Spleen (tissue), 11 donors: ENCODE data around the gene XPC. TPM values are rescaled to one million over a fixed set of nuclear protein-coding genes. Genes with fewer than 3 reads are reported as not detected.

Source experiments
- DNase-seq: peaks from one replicate; pipeline ENCODE4 v3.0.0-alpha.2; 2020
- H3K27ac ChIP-seq, 8 donors: fragments of 200-600 bp; sonication (generic) in 7 of 8; 1 replicate in 4 of 8; 2 replicates in 4 of 8; pipeline versions ENCODE4 v1.5.0 to v1.8.0; 2016 to 2021; ENCODE audit warnings: inconsistent platforms in 4 of 8, mild to moderate bottlenecking in 4 of 8, moderate library complexity in 1 of 8
- H3K27me3 ChIP-seq, 7 donors: fragments of 200-600 bp; sonication (generic) in 6 of 7; replicated peaks in 1 of 7; 1 replicate in 4 of 7; 2 replicates in 3 of 7; pipeline versions ENCODE4 v1.5.0 to v1.8.0; 2016 to 2021; ENCODE audit warnings: inconsistent platforms in 3 of 7, mild to moderate bottlenecking in 1 of 7
- H3K36me3 ChIP-seq, 6 donors: fragments of 200-600 bp; sonication (generic) in 5 of 6; 1 replicate in 4 of 6; 2 replicates in 2 of 6; pipeline versions ENCODE4 v1.5.0 to v1.8.0; 2016 to 2021; ENCODE audit warnings: inconsistent platforms in 2 of 6
- H3K4me1 ChIP-seq, 6 donors: fragments of 200-600 bp; sonication (generic) in 5 of 6; 1 replicate in 3 of 6; 2 replicates in 3 of 6; pipeline versions ENCODE4 v1.5.0 to v1.8.0; 2016 to 2021; ENCODE audit warnings: inconsistent platforms in 3 of 6
- H3K4me3 ChIP-seq, 8 donors: fragments of 200-600 bp; sonication (generic) in 7 of 8; 1 replicate in 4 of 8; 2 replicates in 4 of 8; pipeline versions ENCODE4 v1.5.0 to v1.8.0; 2016 to 2021; ENCODE audit warnings: inconsistent platforms in 4 of 8, mild to moderate bottlenecking in 4 of 8, moderate library complexity in 2 of 8
- H3K9me3 ChIP-seq, 8 donors: fragments of 200-600 bp; sonication (generic) in 7 of 8; 1 replicate in 4 of 8; 2 replicates in 4 of 8; pipeline versions ENCODE4 v1.5.0 to v1.8.0; 2016 to 2021; ENCODE audit warnings: inconsistent platforms in 4 of 8
- POLR2A ChIP-seq, 3 donors: fragments of 450-650 bp; IDR thresholded peaks; one replicate each; pipeline ENCODE4 v1.5.1; 2017; ENCODE audit warnings: antibody characterized with exemption in 3 of 3, mild to moderate bottlenecking in 1 of 3
- POLR2AphosphoS5 ChIP-seq, 3 donors: sonication (generic); formaldehyde crosslinking; IDR thresholded peaks; one replicate each; pipeline ENCODE4 v1.5.1; 2017; ENCODE audit warnings: antibody characterized with exemption in 3 of 3
- WGBS, 5 donors: extraction: QIAGEN DNeasy Blood & Tissue Kit in 3 of 5; methylation state at CpG; one replicate each; pipeline versions ENCODE4 v1.1.5 to v1.1.7; 2013 to 2018; 5-methylcytosine and 5-hydroxymethylcytosine counted together
- intact Hi-C: fragments of 100-400 bp; cut with DNase I; formaldehyde crosslinking; loops from one replicate; pipeline ENCODE4 v1.15.0; 2023; ENCODE audit warnings: low total_unique reads
- polyA plus RNA-seq, 3 donors: library from polyadenylated mRNA; stranded (reverse); fragments of 200-250 nt; gene quantifications; one replicate each; pipeline ENCODE4 v1.2.1, GENCODE V29; 2013
- total RNA-seq, 7 donors: library from RNA; depleted of rRNA in 3 of 7; stranded (reverse); fragments of >200 nt in 3 of 7; fragmentation: NEBNext Ultra II Directional in 4 of 7; extraction: Animal tissue kit (Norgen Biotek cat#: 25700) in 4 of 7; gene quantifications; one replicate each; pipeline versions ENCODE4 v1.1.0 to v1.2.1, GENCODE V29; 2016 to 2021
- TF ChIP-seq, protein P1 (sequence below), 11 experiments: fragments of 200-600 bp in 7 of 11; fragments of 450-650 bp in 4 of 11; sonication (generic) in 4 of 11; IDR thresholded peaks in 8 of 11; conservative IDR thresholded peaks in 3 of 11; 1 replicate in 7 of 11; 2 replicates in 4 of 11; pipeline versions ENCODE4 v1.4.0 to v1.8.0; 2016 to 2021; ENCODE audit warnings: antibody characterized with exemption in 11 of 11, inconsistent platforms in 4 of 11, mild to moderate bottlenecking in 1 of 11
- donor health status: healthy with polysubstance abuse.
- donor health status: DM: no; HTN: no; CAD: no; lungs with moderate emphysema.
- donor health status: DM: no; HTN: no; CAD: no.
- donor health status: Bipolar disorder and iron deficiency.
- donor health status: healthy.
- donor health status: DM: no; HTN: no; CAD: no.
- donor health status: DM: yes; HTN: yes; CAD: no.

The XPC gene
- total and polyA plus RNA-seq, 10 donors: 16.1 to 65.6 (median 47.3) TPM

DNA sequence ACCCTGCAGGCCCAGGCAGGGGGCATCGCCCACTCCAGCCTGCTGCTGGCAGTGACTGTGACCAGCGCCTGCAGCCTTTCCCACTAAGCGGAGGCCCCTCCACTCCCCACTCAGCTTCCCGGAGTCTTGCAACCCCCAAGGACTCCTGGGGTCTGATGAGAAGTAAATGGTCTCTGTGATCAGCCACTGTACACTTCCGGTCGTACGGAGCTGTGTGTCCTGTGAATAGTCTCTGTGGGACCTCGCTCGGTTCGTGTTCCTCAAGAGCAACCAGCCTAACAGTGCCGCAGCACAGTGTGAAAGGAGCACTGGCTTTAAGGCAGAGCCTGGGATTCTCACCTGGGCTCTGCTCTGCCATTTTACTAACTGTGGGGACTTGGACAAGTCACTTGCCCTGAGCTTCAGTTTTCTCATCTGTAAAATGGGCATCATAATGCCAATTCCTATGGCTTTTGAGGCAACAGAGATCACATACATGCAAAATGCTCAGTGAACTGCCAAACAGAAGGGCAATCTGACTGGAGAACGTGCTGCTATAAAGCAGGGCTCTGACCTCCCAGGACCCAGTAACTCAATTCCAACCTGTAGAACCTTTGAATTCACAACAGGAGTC lies 26.8 kb downstream of the XPC start:
- H3K4me3 ChIP-seq: no peak overlapping the region
- H3K27ac ChIP-seq: no peak overlapping the region
- intact Hi-C loops: no loop called here
- peaks cover 3 to 99% (median 63%) of the 10 kb centered on the region in 6 donors for H3K36me3 ChIP-seq
- H3K9me3 ChIP-seq: no peaks in the 10 kb centered on the region
- TF ChIP-seq POLR2AphosphoS5 (IDR thresholded peaks at IDR 0.05) (no peak), POLR2A (IDR thresholded peaks at IDR 0.05) (no peak)
- TF ChIP-seq, protein P1, sequence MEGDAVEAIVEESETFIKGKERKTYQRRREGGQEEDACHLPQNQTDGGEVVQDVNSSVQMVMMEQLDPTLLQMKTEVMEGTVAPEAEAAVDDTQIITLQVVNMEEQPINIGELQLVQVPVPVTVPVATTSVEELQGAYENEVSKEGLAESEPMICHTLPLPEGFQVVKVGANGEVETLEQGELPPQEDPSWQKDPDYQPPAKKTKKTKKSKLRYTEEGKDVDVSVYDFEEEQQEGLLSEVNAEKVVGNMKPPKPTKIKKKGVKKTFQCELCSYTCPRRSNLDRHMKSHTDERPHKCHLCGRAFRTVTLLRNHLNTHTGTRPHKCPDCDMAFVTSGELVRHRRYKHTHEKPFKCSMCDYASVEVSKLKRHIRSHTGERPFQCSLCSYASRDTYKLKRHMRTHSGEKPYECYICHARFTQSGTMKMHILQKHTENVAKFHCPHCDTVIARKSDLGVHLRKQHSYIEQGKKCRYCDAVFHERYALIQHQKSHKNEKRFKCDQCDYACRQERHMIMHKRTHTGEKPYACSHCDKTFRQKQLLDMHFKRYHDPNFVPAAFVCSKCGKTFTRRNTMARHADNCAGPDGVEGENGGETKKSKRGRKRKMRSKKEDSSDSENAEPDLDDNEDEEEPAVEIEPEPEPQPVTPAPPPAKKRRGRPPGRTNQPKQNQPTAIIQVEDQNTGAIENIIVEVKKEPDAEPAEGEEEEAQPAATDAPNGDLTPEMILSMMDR (IDR thresholded peaks at IDR 0.05 in 8 of 11, conservative IDR thresholded peaks at IDR 0.05 in 3 of 11): no peak
- WGBS, 5 donors: 86 to 93% (median 90%) methylated on average over 11 to 12 of the region's 12 CpGs
- no peak for DNase-seq
- H3K4me1 ChIP-seq: peaks cover 0 to 16% (median 5%) of the 10 kb centered on the region in 6 donors
- no peaks in the 10 kb centered on the region for H3K27me3 ChIP-seq

DNA sequence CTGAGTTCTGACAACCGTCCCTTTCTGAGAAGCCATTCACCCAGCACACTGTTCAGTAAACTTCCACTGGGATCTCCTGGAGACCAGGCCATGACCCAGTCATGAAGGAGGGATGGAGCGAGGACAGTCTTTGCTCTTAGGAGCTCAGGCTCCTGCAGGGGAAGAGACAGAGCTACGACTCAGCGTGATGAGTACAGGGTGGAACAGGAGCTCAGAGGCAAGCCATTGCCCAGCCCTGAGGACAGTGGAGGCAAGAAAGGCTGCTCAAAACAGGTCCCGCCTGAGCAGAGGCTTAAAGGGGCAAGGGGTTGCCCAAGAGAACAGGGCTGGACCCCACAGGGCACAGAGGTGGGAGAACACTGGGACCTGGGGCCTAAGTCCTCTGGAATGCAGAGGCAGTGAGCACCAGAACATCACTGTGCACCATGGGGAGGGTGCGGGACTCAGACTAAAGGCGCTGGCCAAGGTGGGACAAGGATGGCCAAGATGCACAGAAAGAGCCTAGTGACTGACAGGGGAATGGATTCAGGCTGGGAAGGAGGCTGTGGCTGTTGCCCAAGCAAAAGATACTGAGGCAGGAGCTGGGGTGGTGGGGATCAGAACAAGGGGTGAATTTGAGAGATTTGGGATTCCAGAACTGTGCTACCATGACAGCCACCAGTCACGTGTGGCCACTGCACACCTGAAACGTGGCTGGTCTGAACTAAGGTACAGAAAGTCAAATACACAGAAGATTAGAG lies 27.7 kb downstream of the XPC start:
- Histone ChIP-seq H3K27ac (no peak overlapping the region), H3K4me3 (no peak overlapping the region), H3K36me3 (peaks cover 0 to 99% (median 64%) of the 10 kb centered on the region in 6 donors), H3K4me1 (peaks cover 0 to 25% (median 11%) of the 10 kb centered on the region in 6 donors), H3K9me3 (no peaks in the 10 kb centered on the region), H3K27me3 (no peaks in the 10 kb centered on the region)
- intact Hi-C loops: no loop called here
- no peak for DNase-seq
- 94 to 98% (median 95%) methylated on average over 9 of the region's 9 CpGs for WGBS, 5 donors
- TF ChIP-seq POLR2AphosphoS5 (IDR thresholded peaks at IDR 0.05) (no peak), POLR2A (IDR thresholded peaks at IDR 0.05) (no peak)
- TF ChIP-seq, protein P1 (IDR thresholded peaks at IDR 0.05 in 8 of 11, conservative IDR thresholded peaks at IDR 0.05 in 3 of 11): no peak

DNA sequence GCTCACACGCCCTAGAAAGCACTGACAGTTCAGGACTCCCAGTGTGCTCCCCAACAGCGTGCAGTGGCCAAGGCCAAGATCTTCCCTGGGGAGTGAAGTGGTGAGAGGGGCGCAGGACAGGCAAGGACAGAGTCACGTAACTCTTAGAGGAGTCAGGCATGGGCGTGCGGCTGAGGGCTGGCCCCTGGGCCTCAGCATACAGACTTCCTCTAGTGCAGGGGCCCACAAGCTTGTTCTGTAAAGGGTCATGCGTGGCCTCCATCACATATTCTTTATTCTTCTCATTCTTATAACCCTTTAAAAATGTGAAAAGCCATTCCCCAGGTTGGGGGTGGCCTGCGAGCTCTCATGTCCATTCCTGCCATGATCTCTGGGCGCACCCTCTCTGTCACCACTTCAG lies 28.3 kb downstream of the XPC start:
- peak in 1 of 3 donors; percentile 18 for TF ChIP-seq POLR2AphosphoS5 (IDR thresholded peaks at IDR 0.05)
- TF ChIP-seq, protein P1 (IDR thresholded peaks at IDR 0.05 in 8 of 11, conservative IDR thresholded peaks at IDR 0.05 in 3 of 11): no peak
- Histone ChIP-seq H3K9me3 (no peaks in the 10 kb centered on the region), H3K27me3 (no peaks in the 10 kb centered on the region), H3K4me1 (peaks cover 4 to 30% (median 17%) of the 10 kb centered on the region in 6 donors), H3K36me3 (peaks cover 0 to 100% (median 65%) of the 10 kb centered on the region in 6 donors), H3K27ac (no peak overlapping the region), H3K4me3 (no peak overlapping the region)
- intact Hi-C loops: no loop called here
- no peak for DNase-seq
- 94 to 98% (median 96%) methylated on average over 9 of the region's 9 CpGs for WGBS, 5 donors
